Melanocyte of skin (primary cell): ENCODE measurements around the gene SPDYE3. TPM values are rescaled to one million over a fixed set of nuclear protein-coding genes. Genes with fewer than 3 reads are reported as not detected.

Experiments used
- small RNA-seq, 2 donors: library from RNA; depleted of rRNA; stranded (forward); fragments of <200 nt; gene quantifications; one replicate each; pipeline ENCODE3, GENCODE V24; 2012
- total RNA-seq, 2 donors: library from RNA; depleted of rRNA; stranded (reverse); fragments of >200 nt; gene quantifications; 2 replicates each; pipeline ENCODE4 v1.2.3, GENCODE V29; 2012

SPDYE3 gene
- not detected for total RNA-seq

GRCh38 chr7:100307402-100307801, at the start of gene SPDYE3:
Gene SPDYE3, plus strand, starts transcription at chr7:100307702. Its CDS starts 184 bp downstream, at chr7:100307886.

DNA sequence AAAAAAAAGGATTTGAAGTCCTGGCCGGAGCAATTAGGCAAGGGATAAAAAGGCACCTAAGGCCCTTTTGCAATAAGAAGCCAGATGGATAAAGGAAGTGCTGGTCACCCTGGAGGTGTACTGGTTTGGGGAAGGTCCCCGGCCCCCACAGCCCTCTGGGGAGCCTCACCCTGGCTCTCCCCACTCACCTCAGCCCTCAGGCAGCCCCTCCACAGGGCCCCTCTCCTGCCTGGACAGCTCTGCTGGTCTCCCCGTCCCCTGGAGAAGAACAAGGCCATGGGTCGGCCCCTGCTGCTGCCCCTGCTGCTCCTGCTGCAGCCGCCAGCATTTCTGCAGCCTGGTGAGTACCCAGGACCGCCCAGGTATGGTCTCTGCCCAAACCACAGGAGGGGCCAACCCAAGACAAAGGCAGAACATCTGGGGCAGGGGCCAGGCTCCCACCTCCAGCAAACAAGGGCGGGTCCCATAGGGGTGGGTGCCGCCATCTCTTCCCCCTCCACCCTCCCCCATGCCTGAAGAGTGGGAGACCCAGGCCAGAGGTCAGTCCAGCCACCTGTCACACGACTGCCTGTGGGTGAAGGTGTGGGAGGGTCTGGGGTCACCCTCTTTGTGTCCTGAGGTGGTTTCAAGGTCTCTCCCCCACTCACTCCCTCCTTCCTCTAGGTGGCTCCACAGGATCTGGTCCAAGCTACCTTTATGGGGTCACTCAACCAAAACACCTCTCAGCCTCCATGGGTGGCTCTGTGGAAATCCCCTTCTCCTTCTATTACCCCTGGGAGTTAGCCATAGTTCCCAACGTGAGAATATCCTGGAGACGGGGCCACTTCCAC, 50.7 kb downstream of the SPDYE3 start, which contains the start of gene PILRB:
TSS of gene PILRB (plus strand) at position 91 of the 830 bp plus-strand sequence. CDS start at position 277, 186 bp downstream.

Small RNA genes lying within 50 kb of the gene (small RNA-seq; reads per million reads assigned to genes)
- 0 reads per million in 2 donors for gene RF00019

Other genes with a start within 250 kb of the SPDYE3 start
- 10 to 100 TPM; 21.0 to 21.3 TPM for gene ZNF3, start 226.0 kb upstream of the SPDYE3 start, total RNA-seq
- 10 to 100 TPM; 42.3 to 48.0 TPM for gene COPS6, start 218.7 kb upstream of the SPDYE3 start, total RNA-seq
- gene MCM7, start 206.3 kb upstream of the SPDYE3 start, total RNA-seq = 100 to 1,000 TPM in 1 of 2 donors, 10 to 100 TPM in 1; 69.5 to 202 TPM
- 10 to 100 TPM; 11.0 to 12.4 TPM for gene AP4M1, start 206.1 kb upstream of the SPDYE3 start, total RNA-seq
- 10 to 100 TPM; 31.0 to 54.3 TPM for gene TAF6, start 188.3 kb upstream of the SPDYE3 start, total RNA-seq
- gene CNPY4, start 188.1 kb upstream of the SPDYE3 start, total RNA-seq = 10 to 100 TPM; 11.0 to 12.0 TPM
- gene MBLAC1, start 180.7 kb upstream of the SPDYE3 start, total RNA-seq = 1 to 10 TPM; 2.3 to 2.8 TPM
- 100 to 1,000 TPM in 1 of 2 donors, 10 to 100 TPM in 1; 96.0 to 127 TPM for gene LAMTOR4, start 158.8 kb upstream of the SPDYE3 start, total RNA-seq
- 10 to 100 TPM in 1 of 2 donors, 1 to 10 TPM in 1; 10.0 to 12.0 TPM for gene TRAPPC14, start 149.0 kb upstream of the SPDYE3 start, total RNA-seq
- 1 to 10 TPM; 3.3 to 5.2 TPM for gene GAL3ST4, start 139.1 kb upstream of the SPDYE3 start, total RNA-seq
- gene GPC2, start 130.3 kb upstream of the SPDYE3 start, total RNA-seq = 1 to 10 TPM; 1.7 to 2.4 TPM
- 1 to 10 TPM; 1.7 to 2.4 TPM for gene STAG3, start 129.8 kb upstream of the SPDYE3 start, total RNA-seq
- not detected for gene PVRIG, start 87.8 kb upstream of the SPDYE3 start, total RNA-seq
- gene PILRB, start 50.4 kb downstream of the SPDYE3 start, total RNA-seq = 10 to 100 TPM; 12.7 to 21.0 TPM
- gene PILRA, start 65.8 kb downstream of the SPDYE3 start, total RNA-seq = not detected
- gene ZCWPW1, start 121.0 kb downstream of the SPDYE3 start, total RNA-seq = 1 to 10 TPM in 1 of 2 donors, under 1 TPM in 1; 0.33 to 3.1 TPM
- 10 to 100 TPM; 24.3 to 28.6 TPM for gene MEPCE, start 122.1 kb downstream of the SPDYE3 start, total RNA-seq
- 10 to 100 TPM; 15.8 to 22.6 TPM for gene PPP1R35, start 128.8 kb downstream of the SPDYE3 start, total RNA-seq
- under 1 TPM in 1 of 2 donors, not detected in 1; 0.33 TPM for gene SPACDR, start 156.6 kb downstream of the SPDYE3 start, total RNA-seq
- gene TSC22D4, start 171.5 kb downstream of the SPDYE3 start, total RNA-seq = 10 to 100 TPM; 38.0 to 46.1 TPM
- under 1 TPM; under 0.01 to 0.33 TPM for gene NYAP1, start 176.2 kb downstream of the SPDYE3 start, total RNA-seq
- 10 to 100 TPM; 14.1 to 16.0 TPM for gene AGFG2, start 231.5 kb downstream of the SPDYE3 start, total RNA-seq